Fibroblast of skin of left biceps (primary cell): Measurements from ENCODE around the gene TAGLN.
"Not testable (repeated sequence)": the region's sequence is repeated elsewhere in the genome, so short reads cannot be mapped to it uniquely, and the experiment has no call there.

ENCODE experiments used
- DNase-seq, 2 experiments: peaks; one replicate each; pipeline ENCODE4 v3.0.0-alpha.2; 2013; ENCODE audit warnings: low read depth in 2 of 2

Gene TAGLN

GRCh38 chr11:117180661-117181585 is 18.2 kb upstream of the TAGLN start:
- DNase-seq, result no peak

GRCh38 chr11:117181586-117182550 is 17.3 kb upstream of the TAGLN start:
- DNase-seq, result no peak

GRCh38 chr11:117182551-117182935 is 16.6 kb upstream of the TAGLN start:
- DNase-seq, result no peak

GRCh38 chr11:117183178-117183577 is 16.0 kb upstream of the TAGLN start:
- not testable (repeated sequence) for DNase-seq

GRCh38 chr11:117183724-117184349 is 15.3 kb upstream of the TAGLN start:
- no peak for DNase-seq

GRCh38 chr11:117185736-117186430 is 13.3 kb upstream of the TAGLN start:
- DNase-seq, result no peak

GRCh38 chr11:117186431-117186761 is 12.8 kb upstream of the TAGLN start:
- DNase-seq, result no peak

GRCh38 chr11:117187007-117187406 is 12.2 kb upstream of the TAGLN start:
- no peak for DNase-seq

- DNase-seq, result no peak
Observed at GRCh38 chr11:117187428-117187798, 11.8 kb upstream of the TAGLN start.

GRCh38 chr11:117187799-117188481 is 11.2 kb upstream of the TAGLN start:
- DNase-seq, result no peak

- DNase-seq, result no peak
Observed at GRCh38 chr11:117188620-117189081, 10.5 kb upstream of the TAGLN start.

GRCh38 chr11:117189191-117189940 is 9.8 kb upstream of the TAGLN start:
- DNase-seq, result no peak

GRCh38 chr11:117189941-117190544 is 9.1 kb upstream of the TAGLN start:
- no peak for DNase-seq

- DNase-seq, result no peak
Observed at GRCh38 chr11:117191680-117192400, 7.3 kb upstream of the TAGLN start.

- no peak for DNase-seq
Observed at GRCh38 chr11:117192401-117192875, 6.7 kb upstream of the TAGLN start.

GRCh38 chr11:117193130-117194020 is 5.8 kb upstream of the TAGLN start:
- DNase-seq, result no peak

GRCh38 chr11:117194267-117194666 is 4.9 kb upstream of the TAGLN start:
- no peak for DNase-seq

- DNase-seq, result no peak
Observed at GRCh38 chr11:117195258-117195657, 3.9 kb upstream of the TAGLN start.
